GM18909 (cell line): Measurements from ENCODE around the gene FOXP3.
"Not testable (repeated sequence)": the region's sequence is repeated elsewhere in the genome, so short reads cannot be mapped to it uniquely, and the experiment has no call there.

Source experiments
- ATAC-seq: cut with Tn5 transposase; IDR thresholded peaks from one replicate; pipeline ENCODE4 v1.9.1; 2021; ENCODE audit warnings: mild to moderate bottlenecking; ENCODE audit not compliant: unreplicated experiment, poor library complexity

FOXP3 gene, protein sequence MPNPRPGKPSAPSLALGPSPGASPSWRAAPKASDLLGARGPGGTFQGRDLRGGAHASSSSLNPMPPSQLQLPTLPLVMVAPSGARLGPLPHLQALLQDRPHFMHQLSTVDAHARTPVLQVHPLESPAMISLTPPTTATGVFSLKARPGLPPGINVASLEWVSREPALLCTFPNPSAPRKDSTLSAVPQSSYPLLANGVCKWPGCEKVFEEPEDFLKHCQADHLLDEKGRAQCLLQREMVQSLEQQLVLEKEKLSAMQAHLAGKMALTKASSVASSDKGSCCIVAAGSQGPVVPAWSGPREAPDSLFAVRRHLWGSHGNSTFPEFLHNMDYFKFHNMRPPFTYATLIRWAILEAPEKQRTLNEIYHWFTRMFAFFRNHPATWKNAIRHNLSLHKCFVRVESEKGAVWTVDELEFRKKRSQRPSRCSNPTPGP

DNA sequence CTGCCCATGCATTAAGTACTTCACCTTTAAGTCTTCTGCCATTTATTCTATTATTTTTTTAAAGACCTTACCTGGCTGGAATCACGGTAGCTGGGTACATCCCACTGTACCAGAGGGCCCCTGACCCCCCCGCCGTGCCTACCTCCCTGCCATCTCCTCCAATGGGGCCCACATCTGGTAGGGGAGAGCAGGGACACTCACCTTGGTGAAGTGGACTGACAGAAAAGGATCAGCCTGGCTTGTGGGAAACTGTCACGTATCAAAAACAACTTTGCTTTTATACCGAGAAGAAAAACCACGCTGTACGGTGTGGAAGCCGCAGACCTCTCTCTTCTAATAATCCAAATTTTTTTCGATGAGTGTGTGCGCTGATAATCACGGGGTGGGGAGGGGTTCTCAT, at the start of gene FOXP3:
FOXP3 (minus strand) TSS at position 251 of the 400 bp plus-strand sequence. CDS start 6,205 bp downstream, outside the sequence.
- ATAC-seq, result no peak

DNA sequence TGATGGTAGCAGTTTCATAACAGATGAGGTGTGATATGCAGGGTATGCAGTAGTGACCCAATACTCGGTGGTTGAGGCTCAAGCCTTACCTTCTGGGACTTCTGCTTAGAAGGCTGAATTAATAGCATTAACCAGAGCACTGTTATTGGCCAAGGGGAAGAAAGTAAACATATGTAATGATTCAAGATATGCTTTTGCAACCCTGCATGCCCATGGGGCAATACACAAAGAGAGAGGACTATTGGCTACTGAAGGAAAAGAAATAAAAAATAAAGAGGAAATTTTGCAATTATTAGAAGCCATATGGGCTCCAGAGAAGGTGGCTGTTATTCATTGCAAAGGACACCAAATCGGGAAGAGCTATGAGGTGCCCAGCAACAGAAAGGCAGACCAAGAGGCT, 47.7 kb upstream of the FOXP3 start:
- no peak for ATAC-seq

DNA sequence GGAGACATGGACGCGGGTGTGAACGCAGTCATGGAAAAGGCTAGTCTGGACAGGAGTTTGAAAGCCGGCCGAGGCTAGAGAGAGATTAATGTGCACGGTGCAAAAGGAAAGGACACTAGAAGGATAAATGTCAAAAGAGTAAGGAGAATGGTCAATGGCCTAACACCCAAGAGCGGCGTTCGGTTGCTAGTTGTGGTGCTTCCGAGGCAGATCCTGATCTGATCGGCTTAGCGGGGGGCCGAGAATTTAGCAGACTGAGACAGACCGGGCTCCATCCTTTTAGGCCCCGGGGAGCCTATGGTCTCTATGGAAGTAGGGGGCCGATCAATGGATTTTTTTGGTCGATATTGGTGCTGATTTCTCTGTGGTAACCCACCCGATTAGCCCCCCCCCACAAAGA, 45.9 kb upstream of the FOXP3 start:
- ATAC-seq, result no peak

DNA sequence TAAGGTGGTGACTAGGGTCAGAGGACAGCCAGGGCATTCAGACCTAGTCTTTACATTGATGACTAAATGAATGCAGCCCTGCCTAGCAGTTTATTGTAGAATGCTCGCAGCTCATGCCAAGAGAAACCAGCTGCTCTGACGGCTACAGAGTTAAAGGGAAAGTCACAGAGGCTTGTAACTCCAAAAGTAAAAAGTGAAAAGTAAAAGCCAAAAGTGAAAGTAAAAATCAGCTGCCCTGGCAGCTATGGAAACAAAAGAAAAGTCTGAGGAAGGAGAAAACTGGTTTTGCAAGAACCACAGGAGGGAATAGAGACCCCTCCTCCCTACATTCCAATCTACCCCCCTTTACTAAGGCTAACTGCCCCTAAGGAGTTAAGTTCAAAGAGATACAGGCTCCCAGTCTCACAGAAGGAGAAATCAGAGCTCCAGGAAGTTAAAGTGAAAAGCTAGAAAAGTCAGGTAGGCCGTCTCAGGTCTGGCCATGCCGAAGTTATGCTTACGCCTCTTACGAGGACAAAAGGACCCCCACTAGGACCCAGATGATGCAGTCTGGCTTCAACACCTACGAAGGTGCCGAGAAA, 45.0 kb upstream of the FOXP3 start:
- no peak for ATAC-seq

- no peak for ATAC-seq
Observed at GRCh38 chrX:49308604-49309269, 44.2 kb upstream of the FOXP3 start.

DNA sequence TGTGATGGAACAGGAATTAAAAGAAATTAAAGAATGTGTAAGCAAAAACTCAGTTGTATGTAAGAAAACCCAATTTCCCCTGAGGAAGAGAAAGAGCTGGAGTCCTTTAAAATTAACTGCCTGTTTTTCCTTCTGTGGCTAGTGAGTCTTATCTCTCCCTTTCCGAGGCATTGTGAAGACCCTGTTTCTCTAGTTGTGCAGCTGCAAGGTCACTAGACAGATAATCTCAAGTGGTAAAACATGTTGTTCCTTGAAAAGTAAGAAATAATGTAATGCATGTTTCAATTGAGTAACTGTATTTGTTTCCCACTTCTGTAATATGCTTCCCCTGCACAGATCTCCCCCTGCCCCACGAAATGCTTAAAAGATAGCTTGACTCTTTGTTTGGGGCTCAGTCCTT, 43.3 kb upstream of the FOXP3 start:
- ATAC-seq, result not testable (repeated sequence)

- ATAC-seq, result no peak
Observed at GRCh38 chrX:49303346-49303745, 38.8 kb upstream of the FOXP3 start, which contains the start of gene GAGE10. Gene GAGE10, plus strand, starts transcription at chrX:49303646. Its CDS starts 1,214 bp downstream, at chrX:49304860.

DNA sequence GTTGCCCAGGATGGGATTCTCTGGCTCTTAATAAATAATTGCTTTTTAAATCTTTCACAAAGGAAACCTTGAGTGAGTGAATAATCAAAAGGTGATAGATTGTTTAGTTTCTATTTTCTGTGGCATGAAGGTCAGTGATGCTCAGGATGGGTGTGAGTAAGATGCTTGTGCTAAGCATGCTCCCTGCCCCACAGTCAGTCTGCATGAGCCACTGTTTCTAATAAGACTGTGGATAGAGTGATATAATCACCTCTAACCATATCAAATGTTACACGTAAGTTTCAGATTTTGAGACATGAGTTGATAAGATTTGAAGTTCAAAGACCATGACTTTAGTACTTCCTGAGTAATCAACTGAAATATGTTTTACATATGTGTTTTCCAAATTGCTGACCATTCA, 36.2 kb upstream of the FOXP3 start:
- ATAC-seq, result no peak

DNA sequence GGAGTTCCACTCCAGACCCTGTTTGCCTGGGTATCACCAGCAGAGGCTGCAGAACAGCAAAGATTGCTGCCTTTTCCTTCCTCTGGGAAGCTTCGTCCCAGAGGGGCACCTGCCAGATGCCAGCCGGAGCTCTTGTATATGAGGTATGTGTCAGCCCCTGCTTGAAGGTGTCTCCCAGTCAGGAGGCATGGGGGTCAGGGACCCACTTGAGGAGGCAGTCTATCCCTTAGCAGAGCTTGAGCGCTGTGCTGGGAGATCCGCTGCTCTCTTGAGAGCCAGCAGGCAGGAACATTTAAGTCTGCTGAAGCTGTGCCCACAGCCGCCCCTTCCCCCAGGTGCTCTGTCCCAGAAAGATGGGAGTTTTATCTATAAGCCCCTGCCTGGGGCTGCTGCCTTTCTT, 34.8 kb upstream of the FOXP3 start:
- ATAC-seq, result not testable (repeated sequence)

GRCh38 chrX:49292400-49293362, 28.2 kb upstream of the FOXP3 start:
- ATAC-seq, result no peak

DNA sequence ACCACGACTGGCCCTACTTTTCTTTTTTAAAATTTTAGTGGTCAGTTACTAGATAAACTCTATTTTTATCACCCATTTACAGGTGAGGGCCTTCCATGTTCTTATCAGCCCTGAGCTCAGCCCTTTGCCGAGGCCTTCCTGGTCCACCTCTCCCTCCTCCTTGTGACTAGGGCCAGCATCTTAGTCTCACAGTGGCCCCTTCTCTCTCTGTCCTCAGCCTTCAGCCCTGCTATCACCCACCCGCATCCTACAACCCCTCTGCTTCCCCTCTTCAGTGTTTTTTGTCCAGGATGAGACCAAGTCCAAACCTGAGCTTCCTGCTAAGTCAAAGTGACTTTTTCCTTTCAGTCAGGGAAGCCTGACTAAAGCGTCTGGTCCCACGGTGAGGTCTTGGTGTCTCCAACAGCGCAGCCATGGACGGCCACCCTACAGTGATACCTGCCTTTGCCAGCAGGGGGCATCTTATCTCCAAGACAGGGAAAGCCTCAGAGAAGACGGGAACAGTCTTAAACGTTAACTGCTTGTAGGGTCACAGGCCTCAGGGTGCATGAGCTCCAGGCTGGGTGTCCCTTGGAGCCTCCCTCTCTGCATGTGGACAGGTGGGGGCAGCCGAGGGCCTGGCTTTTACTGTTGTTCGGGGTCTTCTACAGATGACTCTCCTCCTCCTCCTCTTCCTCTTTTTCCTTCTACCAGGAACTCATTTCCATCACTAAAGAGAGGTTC, 27.3 kb upstream of the FOXP3 start:
- peak; percentile 70 for ATAC-seq

- no peak for ATAC-seq
Observed at GRCh38 chrX:49290215-49290614, 25.7 kb upstream of the FOXP3 start.

- ATAC-seq, result no peak
Observed at GRCh38 chrX:49287665-49288064, 23.2 kb upstream of the FOXP3 start.

DNA sequence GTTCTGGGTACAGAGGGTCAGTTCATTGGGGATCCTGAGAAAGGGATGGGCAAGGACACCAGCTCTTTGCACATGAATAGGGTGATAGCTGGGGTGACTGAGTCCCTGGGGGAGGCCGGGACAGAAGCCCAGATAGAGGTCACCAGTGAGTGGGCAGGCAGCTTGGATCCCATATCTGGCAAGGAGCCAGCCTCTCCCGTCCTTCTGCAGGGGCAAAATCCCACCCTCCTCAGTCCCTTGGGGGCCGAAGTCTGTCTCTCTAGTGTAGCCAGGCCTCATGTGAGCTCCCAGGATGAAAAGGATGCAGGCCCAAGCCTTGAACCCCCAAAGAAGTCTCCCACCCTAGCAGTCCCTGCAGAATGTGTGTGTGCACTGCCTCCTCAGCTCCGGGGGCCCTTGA, 22.1 kb upstream of the FOXP3 start:
- ATAC-seq, result no peak

GRCh38 chrX:49286136-49286535, 21.6 kb upstream of the FOXP3 start:
- ATAC-seq, result no peak

DNA sequence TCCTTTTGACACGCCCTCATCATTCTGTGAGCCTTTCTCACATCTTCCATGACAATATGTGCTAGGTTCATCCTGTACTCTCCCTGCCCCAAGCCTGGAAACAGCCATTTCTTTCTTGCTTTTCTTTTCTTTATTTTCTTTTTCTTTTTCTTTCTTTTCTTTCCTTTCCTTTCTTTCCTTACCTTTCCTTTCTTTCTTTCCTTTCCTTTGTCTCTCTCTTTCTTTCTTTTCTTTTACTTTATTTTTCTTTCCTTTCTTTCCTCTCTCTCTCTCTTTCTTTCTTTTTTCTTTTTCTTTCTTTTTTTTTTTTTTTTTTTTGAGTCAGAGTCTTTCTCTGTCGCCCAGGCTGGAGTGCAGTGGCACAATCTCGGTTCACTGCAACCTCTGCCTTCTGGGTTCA, 19.7 kb upstream of the FOXP3 start:
- no peak for ATAC-seq

- no peak for ATAC-seq
Observed at GRCh38 chrX:49282647-49283011, 18.1 kb upstream of the FOXP3 start.

DNA sequence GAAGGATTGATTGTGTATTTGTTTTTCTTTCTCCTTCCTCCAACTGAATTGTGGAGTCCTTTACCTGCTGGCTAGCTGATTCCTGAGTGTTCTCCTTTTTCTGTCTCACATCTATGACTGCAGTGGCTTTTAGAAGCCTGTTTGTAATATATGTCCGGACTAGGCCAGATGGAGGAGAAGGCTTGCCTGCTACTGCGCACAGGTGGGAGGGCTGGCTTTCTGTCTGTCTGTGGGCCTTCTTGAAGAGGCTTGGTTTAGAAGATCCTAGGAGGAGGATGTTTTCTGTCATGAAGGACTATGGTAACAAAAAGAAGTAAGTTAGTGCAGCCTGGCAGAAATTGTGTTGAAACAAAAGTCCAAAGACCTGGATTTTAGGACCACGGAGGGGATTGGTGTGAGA, 13.6 kb upstream of the FOXP3 start:
- no peak for ATAC-seq

DNA sequence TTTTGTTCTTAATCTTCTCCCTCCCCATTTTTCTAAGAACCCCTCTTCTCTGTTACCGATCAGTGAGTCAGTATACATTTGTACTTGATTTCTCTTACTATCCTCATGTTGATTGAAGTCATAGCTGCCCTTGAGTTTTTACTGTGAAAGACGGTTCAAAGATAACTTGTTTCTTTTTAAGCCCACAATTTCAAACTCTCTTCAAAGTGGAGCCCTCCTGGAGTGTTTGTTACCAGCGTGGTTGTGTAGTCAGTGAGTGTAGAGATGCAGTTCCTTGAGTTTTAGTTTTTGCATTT, 13.0 kb upstream of the FOXP3 start:
- no peak for ATAC-seq
